Activated T-cell treated with anti-CD3 and anti-CD28 coated beads for 4 hours (primary cell): ENCODE data around the gene DST.

ENCODE experiments used
- DNase-seq: peaks from one replicate; pipeline ENCODE4 v3.0.0-alpha.2; 2020

Gene DST

GRCh38 chr6:56430629-56431600 lies 211.8 kb downstream of the DST start:
- DNase-seq: no peak

DNA sequence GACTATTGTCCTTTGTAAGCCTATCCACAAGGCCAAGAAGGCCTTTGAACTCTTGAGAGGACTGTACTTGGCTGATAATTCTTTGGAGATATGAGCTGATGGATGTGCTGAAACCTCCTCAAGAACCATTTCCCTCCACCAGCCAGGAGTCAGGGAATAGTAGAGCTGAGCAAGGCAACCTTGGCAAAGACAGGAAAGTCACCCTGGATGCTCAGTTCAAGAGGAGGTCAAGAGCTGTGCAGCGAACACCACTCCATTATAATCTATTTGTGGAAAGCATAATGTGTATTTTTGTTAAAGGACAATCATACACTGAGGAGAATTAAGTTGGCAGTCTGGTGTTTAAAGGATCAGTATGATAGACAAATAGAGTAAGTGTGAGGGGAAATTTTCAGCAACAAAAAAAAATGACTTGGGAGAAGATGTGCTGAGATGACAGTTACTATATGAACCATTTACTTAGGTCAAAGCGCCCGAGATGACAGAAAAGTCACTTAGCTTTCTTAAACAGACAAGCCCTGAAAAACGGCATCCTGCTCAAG lies 218.1 kb downstream of the DST start:
- no peak for DNase-seq

DNA sequence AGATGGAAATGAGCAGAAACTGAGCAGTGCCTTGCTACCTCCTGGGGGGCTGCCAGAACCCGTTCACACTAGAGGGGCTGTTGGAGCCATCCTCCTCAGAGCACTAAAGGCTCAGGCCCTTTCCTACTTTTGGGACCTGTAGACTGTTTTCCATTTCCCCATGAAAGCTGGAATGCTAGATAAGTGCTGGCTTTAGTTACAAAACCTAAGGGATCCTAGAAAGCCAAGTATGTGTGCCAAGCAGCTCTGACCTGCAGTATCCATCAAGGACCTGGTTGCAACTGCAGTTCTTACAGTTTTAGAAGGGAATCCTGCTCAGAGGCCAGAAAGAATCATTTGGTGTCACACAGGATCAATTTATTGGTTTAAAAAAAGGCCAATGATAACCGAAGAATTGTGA lies 218.6 kb downstream of the DST start:
- no peak for DNase-seq

- DNase-seq: no peak
These were observed 222.4 kb downstream of the DST start for GRCh38 chr6:56420296-56420695.

DNA sequence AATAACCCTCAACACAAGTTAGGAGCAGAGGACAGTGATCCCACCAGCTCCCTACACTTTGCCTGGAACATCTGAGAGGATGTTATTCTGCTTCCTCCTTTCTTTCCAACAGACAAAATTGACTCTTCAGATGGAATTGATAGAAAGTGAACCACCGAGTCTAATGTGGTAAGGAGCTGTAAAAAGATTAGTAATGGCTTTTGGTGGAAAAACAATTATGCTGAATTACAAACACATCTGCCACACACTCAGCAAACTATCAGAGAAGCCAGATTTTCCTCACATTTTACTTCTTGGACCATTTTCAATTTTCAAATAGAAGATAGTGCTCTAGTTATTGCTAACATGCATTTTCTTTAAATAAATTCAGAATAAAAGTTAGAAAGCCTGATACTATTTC lies 223.5 kb downstream of the DST start:
- DNase-seq: no peak

GRCh38 chr6:56417823-56418222 lies 224.9 kb downstream of the DST start:
- no peak for DNase-seq

DNA sequence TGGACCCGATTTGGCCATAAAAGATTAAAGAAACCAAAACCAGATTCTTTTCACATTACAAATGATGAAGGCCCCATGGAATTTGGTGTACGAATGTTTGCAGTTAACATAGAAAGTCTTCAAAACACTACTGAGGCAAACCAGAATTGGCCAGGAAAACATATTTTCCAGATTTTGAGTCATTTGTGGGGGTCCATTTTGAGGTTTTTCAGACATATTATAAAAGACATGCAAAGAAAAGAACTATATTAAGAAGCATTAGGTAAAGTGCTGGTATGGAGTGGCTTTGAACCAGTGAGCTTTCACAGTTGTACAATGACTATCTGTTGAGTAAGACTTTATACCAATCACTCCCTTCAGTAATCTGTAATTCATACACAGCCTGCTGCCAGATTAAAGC lies 226.4 kb downstream of the DST start:
- no peak for DNase-seq

- DNase-seq: no peak
These were observed 233.7 kb downstream of the DST start for GRCh38 chr6:56408976-56409375.
